ENCODE measurements around the gene HOXA2.

The HOXA2 gene

GRCh38 chr7:27111751-27112277, 9.3 kb upstream of the HOXA2 start:
- DNase-seq (ENCODE audit: low spot score), result no peak

- DNase-seq (ENCODE audit: low spot score), result no peak
These were observed 8.7 kb upstream of the HOXA2 start for GRCh38 chr7:27111042-27111750.

GRCh38 chr7:27110186-27111031, 7.9 kb upstream of the HOXA2 start:
- DNase-seq (ENCODE audit: low spot score), result no peak

GRCh38 chr7:27109466-27110185, 7.1 kb upstream of the HOXA2 start:
- DNase-seq (ENCODE audit: low spot score), result no peak

GRCh38 chr7:27108390-27109127, 6.1 kb upstream of the HOXA2 start:
- DNase-seq (ENCODE audit: low spot score), result no peak

- DNase-seq (ENCODE audit: low spot score), result no peak
These were observed 5.2 kb upstream of the HOXA2 start for GRCh38 chr7:27107391-27108381.

- no peak for DNase-seq (ENCODE audit: low spot score)
These were observed 4.4 kb upstream of the HOXA2 start for GRCh38 chr7:27106901-27107240.

GRCh38 chr7:27106181-27106900, 3.9 kb upstream of the HOXA2 start:
- no peak for DNase-seq (ENCODE audit: low spot score)

- no peak for DNase-seq (ENCODE audit: low spot score)
These were observed 3.0 kb upstream of the HOXA2 start for GRCh38 chr7:27105301-27106031.

- no peak for DNase-seq (ENCODE audit: low spot score)
These were observed 2.0 kb upstream of the HOXA2 start for GRCh38 chr7:27104341-27105058.

GRCh38 chr7:27103489-27104226, 1.2 kb upstream of the HOXA2 start:
- DNase-seq (ENCODE audit: low spot score), result no peak

- no peak for DNase-seq (ENCODE audit: low spot score)
These were observed 414 bp downstream of the HOXA2 start for GRCh38 chr7:27101957-27102580.

GRCh38 chr7:27101171-27101956, 1.1 kb downstream of the HOXA2 start:
- DNase-seq (ENCODE audit: low spot score), result no peak

GRCh38 chr7:27100694-27101170, 1.8 kb downstream of the HOXA2 start:
- DNase-seq (ENCODE audit: low spot score), result no peak

- DNase-seq (ENCODE audit: low spot score), result no peak
These were observed 2.8 kb downstream of the HOXA2 start for GRCh38 chr7:27099453-27100370.

Measured in putamen (tissue), 1 donor.